ENCODE data around the gene ZNF358. TPM values are rescaled to one million over a fixed set of nuclear protein-coding genes. Genes with fewer than 3 reads are reported as not detected.

ZNF358 gene
- total and polyA plus RNA-seq, 11 donors = 49.3 to 159 (median 74.4) TPM

DNA sequence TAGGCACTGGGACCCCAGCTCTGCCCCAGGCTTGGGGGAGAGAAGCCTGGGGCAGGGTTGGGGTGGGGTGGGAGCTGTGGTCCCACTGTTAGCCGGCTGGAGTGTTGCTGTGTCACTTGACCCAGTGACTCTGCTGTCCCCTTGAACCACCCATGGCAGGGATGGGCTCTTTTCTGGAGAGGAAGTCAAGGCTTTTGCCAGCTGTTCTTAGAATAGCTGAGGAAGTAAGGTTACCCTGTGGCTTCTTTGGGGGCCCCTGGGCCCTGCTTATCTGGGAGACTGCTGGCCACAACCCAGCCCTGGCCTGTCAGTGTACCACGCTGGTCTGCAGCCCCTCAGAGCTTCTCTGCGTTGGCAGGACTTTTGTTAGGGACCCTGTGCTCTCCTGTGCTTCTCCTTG is 28.7 kb downstream of the ZNF358 start:
- ATAC-seq (peak in 3 of 4 donors; percentile 22 to 47 (median 30)), DNase-seq (no peak)
- Histone ChIP-seq H3K36me3 (peaks cover 0 to 63% (median 52%) of the 10 kb centered on the region in 9 donors), H3K4me1 (peaks cover 0 to 32% (median 0%) of the 10 kb centered on the region in 12 donors), H3K27me3 (no peaks in the 10 kb centered on the region), H3K9me3 (no peaks in the 10 kb centered on the region), H3K27ac (peak overlapping the region in 3 of 12 donors; percentile 28 to 89 (median 30)), H3K4me3 (peak overlapping the region in 1 of 12 donors; percentile 1)
- intact Hi-C loops (cut with DNase I) = no loop called here
- 67 to 87% (median 78%) methylated on average over 3 of the region's 3 CpGs for WGBS, 4 donors
- TF ChIP-seq, protein P1, sequence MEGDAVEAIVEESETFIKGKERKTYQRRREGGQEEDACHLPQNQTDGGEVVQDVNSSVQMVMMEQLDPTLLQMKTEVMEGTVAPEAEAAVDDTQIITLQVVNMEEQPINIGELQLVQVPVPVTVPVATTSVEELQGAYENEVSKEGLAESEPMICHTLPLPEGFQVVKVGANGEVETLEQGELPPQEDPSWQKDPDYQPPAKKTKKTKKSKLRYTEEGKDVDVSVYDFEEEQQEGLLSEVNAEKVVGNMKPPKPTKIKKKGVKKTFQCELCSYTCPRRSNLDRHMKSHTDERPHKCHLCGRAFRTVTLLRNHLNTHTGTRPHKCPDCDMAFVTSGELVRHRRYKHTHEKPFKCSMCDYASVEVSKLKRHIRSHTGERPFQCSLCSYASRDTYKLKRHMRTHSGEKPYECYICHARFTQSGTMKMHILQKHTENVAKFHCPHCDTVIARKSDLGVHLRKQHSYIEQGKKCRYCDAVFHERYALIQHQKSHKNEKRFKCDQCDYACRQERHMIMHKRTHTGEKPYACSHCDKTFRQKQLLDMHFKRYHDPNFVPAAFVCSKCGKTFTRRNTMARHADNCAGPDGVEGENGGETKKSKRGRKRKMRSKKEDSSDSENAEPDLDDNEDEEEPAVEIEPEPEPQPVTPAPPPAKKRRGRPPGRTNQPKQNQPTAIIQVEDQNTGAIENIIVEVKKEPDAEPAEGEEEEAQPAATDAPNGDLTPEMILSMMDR (IDR thresholded peaks at IDR 0.05) = no peak
- no peak for TF ChIP-seq POLR2A (IDR thresholded peaks at IDR 0.05)

DNA sequence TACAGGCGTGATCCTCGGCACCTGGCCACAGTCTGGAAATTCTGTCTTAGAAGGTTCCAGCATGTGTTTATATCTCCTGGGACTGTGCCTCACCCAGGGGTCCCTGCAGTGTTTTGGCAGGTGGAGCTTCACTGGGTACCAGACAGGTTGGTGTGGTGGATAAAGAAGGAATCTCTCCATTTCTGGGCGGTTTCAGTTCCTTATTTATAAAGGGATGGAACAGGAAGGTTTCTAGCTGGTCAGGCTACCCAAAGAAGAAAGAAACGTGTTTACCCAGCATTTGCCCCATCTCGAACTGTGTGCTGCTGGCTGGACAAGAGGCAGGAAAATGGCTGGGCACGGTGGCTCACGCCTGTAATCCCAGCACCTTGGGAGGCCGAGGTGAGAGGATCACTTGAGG is 29.4 kb downstream of the ZNF358 start:
- peak overlapping the region in 1 of 12 donors; percentile 89 for H3K27ac ChIP-seq
- peaks cover 0 to 63% (median 46%) of the 10 kb centered on the region in 9 donors for H3K36me3 ChIP-seq
- TF ChIP-seq, protein P1 (IDR thresholded peaks at IDR 0.05) = no peak
- TF ChIP-seq POLR2A (IDR thresholded peaks at IDR 0.05) = no peak
- no peak overlapping the region for H3K4me3 ChIP-seq
- 90 to 93% (median 92%) methylated on average over 7 to 8 of the region's 8 CpGs for WGBS, 4 donors
- no peaks in the 10 kb centered on the region for H3K27me3 ChIP-seq
- H3K4me1 ChIP-seq = peaks cover 0 to 32% (median 0%) of the 10 kb centered on the region in 12 donors
- DNase-seq (no peak), ATAC-seq (no peak)
- no peaks in the 10 kb centered on the region for H3K9me3 ChIP-seq
- intact Hi-C loops (cut with DNase I) = no loop called here

DNA sequence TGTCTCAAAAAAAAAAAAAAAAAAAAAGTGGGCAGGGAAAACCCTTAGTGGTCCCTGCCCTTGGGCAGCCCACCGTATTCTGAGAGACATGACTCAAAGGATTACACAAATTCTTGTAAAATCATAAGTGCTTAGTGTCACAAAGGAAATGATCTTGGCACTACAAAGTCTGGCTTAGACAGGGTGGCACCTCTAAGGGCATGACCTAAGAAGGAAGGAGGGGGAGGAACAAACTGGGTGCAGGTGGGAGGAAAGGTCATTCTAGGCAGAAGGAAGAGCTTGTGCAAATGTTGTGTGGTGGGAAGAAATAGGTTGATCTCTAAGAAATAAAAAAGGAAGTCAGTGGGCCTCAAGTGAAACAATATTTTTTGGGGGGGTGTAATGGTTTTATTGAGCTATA is 30.0 kb downstream of the ZNF358 start:
- no peak for DNase-seq
- ATAC-seq = no peak
- peaks cover 0 to 32% (median 0%) of the 10 kb centered on the region in 12 donors for H3K4me1 ChIP-seq
- H3K36me3 ChIP-seq = peaks cover 0 to 63% (median 40%) of the 10 kb centered on the region in 9 donors
- WGBS, 4 donors = 80 to 92% (median 87%) methylated on average over 1 of the region's 1 CpG
- intact Hi-C loops (cut with DNase I) = no loop called here
- TF ChIP-seq, protein P1 (IDR thresholded peaks at IDR 0.05) = no peak
- TF ChIP-seq POLR2A (IDR thresholded peaks at IDR 0.05) = no peak
- no peaks in the 10 kb centered on the region for H3K9me3 ChIP-seq
- no peaks in the 10 kb centered on the region for H3K27me3 ChIP-seq
- H3K4me3 ChIP-seq = no peak overlapping the region
- H3K27ac ChIP-seq = peak overlapping the region in 1 of 12 donors; percentile 89

DNA sequence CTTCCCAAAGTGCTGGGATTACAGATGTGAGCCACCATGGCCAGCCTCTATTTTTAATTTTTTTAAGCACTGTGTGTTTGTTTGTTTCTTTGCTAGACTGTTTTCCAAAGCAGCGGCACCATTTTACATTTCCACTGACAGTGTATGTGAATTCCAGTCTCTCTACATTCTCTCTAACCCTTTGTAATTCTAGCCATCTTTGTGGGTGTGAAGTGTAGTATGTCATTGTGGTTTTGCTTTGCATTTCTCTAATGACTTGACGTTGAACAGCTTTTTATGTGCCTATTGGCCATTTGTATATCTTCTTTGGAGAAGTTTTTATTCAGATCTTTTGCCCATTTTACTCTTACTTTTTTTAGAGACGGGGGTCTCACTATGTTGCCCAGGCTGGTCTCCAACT is 31.3 kb downstream of the ZNF358 start:
- peaks cover 0 to 32% (median 0%) of the 10 kb centered on the region in 12 donors for H3K4me1 ChIP-seq
- H3K9me3 ChIP-seq = no peaks in the 10 kb centered on the region
- WGBS, 4 donors = 86 to 91% (median 89%) methylated on average over 3 of the region's 3 CpGs
- H3K36me3 ChIP-seq = peaks cover 0 to 60% (median 31%) of the 10 kb centered on the region in 9 donors
- H3K27ac ChIP-seq = no peak overlapping the region
- ATAC-seq (no peak), DNase-seq (no peak)
- no peak for TF ChIP-seq POLR2A (IDR thresholded peaks at IDR 0.05)
- TF ChIP-seq, protein P1 (IDR thresholded peaks at IDR 0.05) = no peak
- H3K27me3 ChIP-seq = no peaks in the 10 kb centered on the region
- H3K4me3 ChIP-seq = no peak overlapping the region
- intact Hi-C loops (cut with DNase I) = no loop called here
